GDM1 (cell line): ENCODE data around the gene CHL1.
"Not testable (repeated sequence)": the region's sequence is repeated elsewhere in the genome, so short reads cannot be mapped to it uniquely, and the experiment has no call there.

Experiments used
- DNase-seq: peaks from one replicate; lab custom pipeline; 2025; lab: John Stamatoyannopoulos, UW

CHL1 gene

GRCh38 chr3:331881-332280, 135.3 kb downstream of the CHL1 start:
- no peak for DNase-seq

GRCh38 chr3:332701-333100, 136.1 kb downstream of the CHL1 start:
- no peak for DNase-seq

GRCh38 chr3:335240-335639, 138.7 kb downstream of the CHL1 start:
- DNase-seq, result no peak

- DNase-seq, result no peak
Measured at GRCh38 chr3:339351-339750, 142.8 kb downstream of the CHL1 start.

- DNase-seq, result no peak
Measured at GRCh38 chr3:341998-342397, 145.4 kb downstream of the CHL1 start.

GRCh38 chr3:346186-346585, 149.6 kb downstream of the CHL1 start:
- no peak for DNase-seq

- DNase-seq, result no peak
Measured at GRCh38 chr3:347581-347980, 151.0 kb downstream of the CHL1 start.

GRCh38 chr3:350871-351371, 154.4 kb downstream of the CHL1 start:
- DNase-seq, result no peak

GRCh38 chr3:352599-352998, 156.0 kb downstream of the CHL1 start:
- no peak for DNase-seq

GRCh38 chr3:353191-353739, 156.7 kb downstream of the CHL1 start:
- DNase-seq, result no peak

GRCh38 chr3:354432-354831, 157.9 kb downstream of the CHL1 start:
- DNase-seq, result no peak

GRCh38 chr3:355622-356021, 159.1 kb downstream of the CHL1 start:
- no peak for DNase-seq

GRCh38 chr3:356952-357351, 160.4 kb downstream of the CHL1 start:
- DNase-seq, result no peak

GRCh38 chr3:359672-360071, 163.1 kb downstream of the CHL1 start:
- DNase-seq, result no peak

- DNase-seq, result no peak
Measured at GRCh38 chr3:362681-363338, 166.2 kb downstream of the CHL1 start.

- DNase-seq, result no peak
Measured at GRCh38 chr3:364287-364686, 167.7 kb downstream of the CHL1 start.

GRCh38 chr3:365268-365667, 168.7 kb downstream of the CHL1 start:
- no peak for DNase-seq

GRCh38 chr3:366253-366652, 169.7 kb downstream of the CHL1 start:
- not testable (repeated sequence) for DNase-seq

GRCh38 chr3:373193-373779, 176.7 kb downstream of the CHL1 start:
- no peak for DNase-seq

- DNase-seq, result no peak
Measured at GRCh38 chr3:374459-374858, 177.9 kb downstream of the CHL1 start.

- no peak for DNase-seq
Measured at GRCh38 chr3:377158-377561, 180.6 kb downstream of the CHL1 start.

GRCh38 chr3:380801-381200, 184.2 kb downstream of the CHL1 start:
- no peak for DNase-seq

GRCh38 chr3:385151-385550, 188.6 kb downstream of the CHL1 start:
- no peak for DNase-seq

- DNase-seq, result no peak
Measured at GRCh38 chr3:394775-395174, 198.2 kb downstream of the CHL1 start.
